Heart right ventricle (tissue), 16 donors: Measurements from ENCODE around the gene LTBP1. TPM values are rescaled to one million over a fixed set of nuclear protein-coding genes. Genes with fewer than 3 reads are reported as not detected.
"Not testable (repeated sequence)": the region's sequence is repeated elsewhere in the genome, so short reads cannot be mapped to it uniquely, and the experiment has no call there.

Experiments used
- ATAC-seq, 8 donors: fragments of 200-7000 bp; cut with Tn5 transposase; one replicate each; pipeline ENCODE4 v1.9.1; 2020; ENCODE audit warnings: mild to moderate bottlenecking in 8 of 8, moderate library complexity in 8 of 8, moderate number of reproducible peaks in 1 of 8
- DNase-seq, 2 donors: peaks; one replicate each; pipeline ENCODE4 v3.0.0-alpha.2; 2020
- H3K27ac ChIP-seq, 10 donors: fragments of 200-600 bp; sonication (generic) in 2 of 10; one replicate each; pipeline versions ENCODE4 v1.5.0 to v1.8.0; 2020 to 2022; ENCODE audit warnings: mild to moderate bottlenecking in 3 of 10
- H3K27me3 ChIP-seq, 7 donors: fragments of 200-600 bp; one replicate each; pipeline ENCODE4 v1.8.0; 2021 to 2022; ENCODE audit warnings: mild to moderate bottlenecking in 2 of 7
- H3K36me3 ChIP-seq, 9 donors: fragments of 200-600 bp; sonication (generic) in 1 of 9; one replicate each; pipeline versions ENCODE4 v1.5.0 to v1.8.0; 2020 to 2022; ENCODE audit warnings: mild to moderate bottlenecking in 2 of 9
- H3K4me1 ChIP-seq, 9 donors: fragments of 200-600 bp; sonication (generic) in 1 of 9; one replicate each; pipeline versions ENCODE4 v1.5.0 to v1.8.0; 2020 to 2022; ENCODE audit warnings: mild to moderate bottlenecking in 4 of 9
- H3K4me3 ChIP-seq, 10 donors: fragments of 200-600 bp; sonication (generic) in 2 of 10; one replicate each; pipeline versions ENCODE4 v1.5.0 to v1.8.0; 2020 to 2022; ENCODE audit warnings: mild to moderate bottlenecking in 7 of 10, moderate library complexity in 2 of 10
- H3K9me3 ChIP-seq, 11 donors: fragments of 200-600 bp in 10 of 11; sonication (generic) in 2 of 11; one replicate each; pipeline versions ENCODE4 v1.5.0 to v1.8.0; 2013 to 2022; ENCODE audit warnings: mild to moderate bottlenecking in 2 of 11, control low read depth in 1 of 11, moderate library complexity in 1 of 11
- CTCF ChIP-seq, 9 donors: fragments of 200-600 bp; sonication (generic) in 2 of 9; IDR thresholded peaks; one replicate each; pipeline versions ENCODE4 v1.5.0 to v1.8.0; 2021 to 2022; ENCODE audit warnings: antibody characterized with exemption in 9 of 9, mild to moderate bottlenecking in 5 of 9, moderate library complexity in 1 of 9
- WGBS, 2 donors: extraction: QIAGEN DNeasy Blood & Tissue Kit; methylation state at CpG; one replicate each; pipeline ENCODE4 v1.1.7; 2013; ENCODE audit warnings: inconsistent platforms in 1 of 2; 5-methylcytosine and 5-hydroxymethylcytosine counted together
- intact Hi-C, 10 donors: fragments of 100-400 bp; cut with DNase I; formaldehyde crosslinking; loops; one replicate each; pipeline versions ENCODE4 v1.11.1 to v1.14.2; 2022
- polyA plus RNA-seq, 2 donors: library from polyadenylated mRNA; stranded (reverse); fragments of 200-250 nt; gene quantifications; one replicate each; pipeline ENCODE4 v1.2.3, GENCODE V29; 2013
- total RNA-seq, 10 donors: library from RNA; stranded (reverse); fragmentation: NEBNext Ultra II Directional in 3 of 10; extraction: Animal tissue kit (Norgen Biotek cat#: 25700) in 3 of 10; gene quantifications; one replicate each; pipeline versions ENCODE4 v1.2.1 to v1.2.4, GENCODE V29; 2021 to 2023
- donor health status: Arrhythmogenic right ventricular cardiomyopathy.
- donor health status: ischemic (EF 13 %, LVEDD 7.1; RV severe dilation, severe dysfunction).
- donor health status: healthy with polysubstance abuse.
- donor health status: DM: no; HTN: yes; CAD: no.
- donor health status: DM: no; HTN: no; CAD: no.
- donor health status: ischemic (EF 25% LVEDD 6.9; RV normal size, moderate dysfunction).
- donor health status: ischemic (EF 25% LVEDD 5.7; RV mildly dilated, moderate dysfunction).
- donor health status: healthy.
- donor health status: DM: yes; HTN: yes; CAD: no.
- donor health status: Ischemic cardiomyopathy.
- donor health status: ischemic (EF 35%, LVEDD 5.7; RV mildly dilated, moderate dysfunction).
- donor health status: nonischemic (EF 11% LVEDD 7.7; RV severe dilation, severe dysfunction).
- donor health status: DM: yes; HTN: yes; CAD: no.
- donor health status: PGD.
- donor health status: ischemic (EF 29% LVEDD 5.4; RV normal size, mild dysfunction).
- donor health status: nonischemic (EF 23%, LVEDD 6.1; RV moderate dilation, normal function).

The LTBP1 gene
- total and polyA plus RNA-seq, 12 donors = 22.4 to 164 (median 84.3) TPM

GRCh38 chr2:33384599-33384961 is 437.8 kb downstream of the LTBP1 start:
- intact Hi-C loops = no loop called here
- Histone ChIP-seq H3K27ac (no peak overlapping the region), H3K36me3 (peaks cover 0 to 22% (median 0%) of the 10 kb centered on the region in 9 donors), H3K4me1 (peaks cover 0 to 19% (median 7%) of the 10 kb centered on the region in 9 donors), H3K4me3 (no peak overlapping the region), H3K27me3 (no peaks in the 10 kb centered on the region), H3K9me3 (no peaks in the 10 kb centered on the region)
- DNase-seq (no peak), ATAC-seq (peak in 5 of 8 donors; percentile 39 to 61 (median 49))
- 80 to 82% methylated on average over 2 of the region's 2 CpGs for WGBS, 2 donors
- TF ChIP-seq CTCF (IDR thresholded peaks at IDR 0.05) = no peak

GRCh38 chr2:33388996-33389395 is 442.2 kb downstream of the LTBP1 start:
- intact Hi-C loops = no loop called here
- TF ChIP-seq CTCF (IDR thresholded peaks at IDR 0.05) = no peak
- WGBS, 2 donors = 95 to 98% methylated on average over 14 of the region's 14 CpGs
- peaks cover 0 to 3% (median 0%) of the 10 kb centered on the region in 11 donors for H3K9me3 ChIP-seq
- no peak overlapping the region for H3K4me3 ChIP-seq
- peaks cover 0 to 40% (median 6%) of the 10 kb centered on the region in 9 donors for H3K36me3 ChIP-seq
- DNase-seq (no peak), ATAC-seq (peak in 1 of 8 donors; percentile 15)
- no peak overlapping the region for H3K27ac ChIP-seq
- H3K4me1 ChIP-seq = peaks cover 0 to 12% (median 4%) of the 10 kb centered on the region in 9 donors
- no peaks in the 10 kb centered on the region for H3K27me3 ChIP-seq

GRCh38 chr2:33389695-33390094 is 442.9 kb downstream of the LTBP1 start:
- intact Hi-C loops, H3K4me1 ChIP-seq, H3K9me3 ChIP-seq, H3K27ac ChIP-seq, H3K4me3 ChIP-seq, H3K27me3 ChIP-seq, ATAC-seq, DNase-seq: not testable (repeated sequence)
- WGBS, 2 donors = 91 to 95% methylated on average over 6 of the region's 6 CpGs
- peaks cover 0 to 40% (median 6%) of the 10 kb centered on the region in 9 donors for H3K36me3 ChIP-seq

GRCh38 chr2:33391529-33392255 is 444.9 kb downstream of the LTBP1 start:
- Histone ChIP-seq H3K4me3 (no peak overlapping the region), H3K36me3 (peaks cover 0 to 35% (median 6%) of the 10 kb centered on the region in 9 donors), H3K27ac (no peak overlapping the region), H3K27me3 (no peaks in the 10 kb centered on the region), H3K4me1 (no peaks in the 10 kb centered on the region), H3K9me3 (peaks cover 0 to 10% (median 0%) of the 10 kb centered on the region in 11 donors)
- DNase-seq (no peak), ATAC-seq (no peak)
- TF ChIP-seq CTCF (IDR thresholded peaks at IDR 0.05) = no peak
- intact Hi-C loops = no loop called here
- WGBS, 2 donors = 69 to 75% methylated on average over 5 of the region's 5 CpGs

GRCh38 chr2:33392366-33392765 is 445.6 kb downstream of the LTBP1 start:
- H3K4me1 ChIP-seq = no peaks in the 10 kb centered on the region
- intact Hi-C loops = no loop called here

More at GRCh38 chr2:33392366-33392765, 445.6 kb downstream of the LTBP1 start:
- WGBS, 2 donors = 94% methylated on average over 4 of the region's 4 CpGs
- Histone ChIP-seq H3K27ac (no peak overlapping the region), H3K9me3 (peaks cover 0 to 10% (median 0%) of the 10 kb centered on the region in 11 donors), H3K27me3 (no peaks in the 10 kb centered on the region), H3K36me3 (peaks cover 0 to 39% (median 6%) of the 10 kb centered on the region in 9 donors), H3K4me3 (no peak overlapping the region)
- ATAC-seq = no peak
- no peak for TF ChIP-seq CTCF (IDR thresholded peaks at IDR 0.05)
- DNase-seq = no peak
